ENCODE data around the gene FOXO1. TPM values are rescaled to one million over a fixed set of nuclear protein-coding genes. Genes with fewer than 3 reads are reported as not detected.

FOXO1 gene
- total and polyA plus RNA-seq, 2 experiments from 2014 or later = 32.4 to 68.0 TPM

DNA sequence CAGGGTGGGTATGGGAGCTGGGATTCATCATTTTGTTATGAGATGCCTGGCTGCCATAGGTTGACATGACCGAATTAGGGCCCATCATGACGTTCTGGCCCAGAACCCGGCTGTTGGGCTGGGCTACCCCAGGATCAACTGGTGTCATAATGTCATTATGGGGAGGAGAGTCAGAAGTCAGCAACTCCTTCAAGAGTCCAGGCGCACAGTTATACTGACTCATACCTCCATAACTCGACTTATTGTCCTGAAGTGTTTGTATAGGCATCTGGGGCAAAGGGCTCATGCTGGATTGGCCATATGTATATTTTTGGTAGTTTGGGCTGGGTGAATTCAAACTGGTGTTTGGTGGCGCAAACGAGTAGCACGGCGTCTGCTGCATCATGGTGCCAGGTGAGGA, 106.5 kb downstream of the FOXO1 start:
- H3K4me1 ChIP-seq (ENCODE audit: insufficient read depth) = peaks cover 32% of the 10 kb centered on the region
- H3K79me2 ChIP-seq (replicated peaks; ENCODE audit: insufficient read depth) = peaks cover 96% of the 10 kb centered on the region
- Mint-ChIP-seq H3K9me3 (no peaks in the 10 kb centered on the region; the same call in 2 of the 3 replicates), H3K27me3 (ENCODE audit: insufficient read depth, low read depth, poor library complexity) (peaks cover 15% of the 10 kb centered on the region), H3K27ac (no peak overlapping the region), H3K4me3 (no peak overlapping the region), H3K36me3 (ENCODE audit: low read depth) (peaks cover 37% of the 10 kb centered on the region), H3K4me1 (peaks cover 42% of the 10 kb centered on the region)
- TF ChIP-seq ZNF331 (CRISPR knock-in tag; IDR thresholded peaks at IDR 0.05; ENCODE audit: low read depth) (no peak), JUNB (IDR thresholded peaks at IDR 0.05; ENCODE audit: unreplicated experiment) (no peak)
- no peak overlapping the region for H3K4me3 ChIP-seq
- peaks cover 66% of the 10 kb centered on the region for H4K20me1 ChIP-seq (replicated peaks; ENCODE audit: insufficient read depth)
- ATAC-seq (no peak), DNase-seq (ENCODE audit: low spot score) (no peak)
- H3F3A ChIP-seq (replicated peaks; ENCODE audit: low read depth) = 0 out of 2 replicates have a peak, but pooled peaks cover 5% of the 10 kb centered on the region
- H2AFZ ChIP-seq = no peak overlapping the region
- peaks cover 10% of the 10 kb centered on the region; the same call in 1 of the 2 replicates for H3K36me3 ChIP-seq (ENCODE audit: insufficient read depth)
- no peaks in the 10 kb centered on the region for H3K27me3 ChIP-seq (ENCODE audit: insufficient read depth)
- no peak overlapping the region for H3K4me2 ChIP-seq
- no peaks in the 10 kb centered on the region for H3K9me2 ChIP-seq (ENCODE audit: insufficient read depth)
- H3K27ac ChIP-seq (ENCODE audit: low read depth) = no peak overlapping the region

DNA sequence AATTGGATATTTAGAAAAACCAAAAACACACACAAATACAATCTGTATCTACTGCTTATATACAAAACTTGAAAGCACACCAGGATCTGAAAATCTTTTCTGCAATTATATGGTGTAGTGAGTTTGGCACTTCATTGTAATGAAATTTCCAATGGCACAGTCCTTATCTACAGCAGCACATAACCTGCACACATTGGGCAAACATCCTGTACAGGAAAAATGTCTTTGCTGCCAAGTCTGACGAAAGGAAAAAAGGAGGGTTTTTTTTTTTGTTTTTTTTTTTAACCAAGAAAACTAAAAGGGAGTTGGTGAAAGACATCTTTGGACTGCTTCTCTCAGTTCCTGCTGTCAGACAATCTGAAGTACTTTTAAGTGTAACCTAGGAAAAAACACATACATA, 107.8 kb downstream of the FOXO1 start:
- H3K27ac Mint-ChIP-seq = no peak overlapping the region
- H3K4me3 Mint-ChIP-seq = no peak overlapping the region
- no peak for DNase-seq (ENCODE audit: low spot score)
- Histone ChIP-seq H3K36me3 (ENCODE audit: insufficient read depth) (peaks cover 10% of the 10 kb centered on the region; the same call in 1 of the 2 replicates), H4K20me1 (replicated peaks; ENCODE audit: insufficient read depth) (peaks cover 57% of the 10 kb centered on the region), H3K4me3 (no peak overlapping the region), H3K4me2 (no peak overlapping the region), H3K79me2 (replicated peaks; ENCODE audit: insufficient read depth) (peaks cover 83% of the 10 kb centered on the region), H2AFZ (no peak overlapping the region), H3K9me2 (ENCODE audit: insufficient read depth) (no peaks in the 10 kb centered on the region), H3K27ac (ENCODE audit: low read depth) (no peak overlapping the region), H3F3A (replicated peaks; ENCODE audit: low read depth) (0 out of 2 replicates have a peak, but pooled peaks cover 1% of the 10 kb centered on the region), H3K27me3 (ENCODE audit: insufficient read depth) (no peaks in the 10 kb centered on the region), H3K4me1 (ENCODE audit: insufficient read depth) (peaks cover 19% of the 10 kb centered on the region)
- no peak for ATAC-seq
- peaks cover 38% of the 10 kb centered on the region for H3K4me1 Mint-ChIP-seq
- H3K9me3 Mint-ChIP-seq = no peaks in the 10 kb centered on the region; the same call in 2 of the 3 replicates
- H3K27me3 Mint-ChIP-seq (ENCODE audit: insufficient read depth, low read depth, poor library complexity) = peaks cover 16% of the 10 kb centered on the region
- peaks cover 37% of the 10 kb centered on the region for H3K36me3 Mint-ChIP-seq (ENCODE audit: low read depth)
- TF ChIP-seq, protein P1, sequence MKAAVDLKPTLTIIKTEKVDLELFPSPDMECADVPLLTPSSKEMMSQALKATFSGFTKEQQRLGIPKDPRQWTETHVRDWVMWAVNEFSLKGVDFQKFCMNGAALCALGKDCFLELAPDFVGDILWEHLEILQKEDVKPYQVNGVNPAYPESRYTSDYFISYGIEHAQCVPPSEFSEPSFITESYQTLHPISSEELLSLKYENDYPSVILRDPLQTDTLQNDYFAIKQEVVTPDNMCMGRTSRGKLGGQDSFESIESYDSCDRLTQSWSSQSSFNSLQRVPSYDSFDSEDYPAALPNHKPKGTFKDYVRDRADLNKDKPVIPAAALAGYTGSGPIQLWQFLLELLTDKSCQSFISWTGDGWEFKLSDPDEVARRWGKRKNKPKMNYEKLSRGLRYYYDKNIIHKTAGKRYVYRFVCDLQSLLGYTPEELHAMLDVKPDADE (IDR thresholded peaks at IDR 0.05) = no peak
- TF ChIP-seq CREB1 (CRISPR knock-in tag; IDR thresholded peaks at IDR 0.05; ENCODE audit: low read depth) (no peak), EZH2phosphoT487 (IDR thresholded peaks at IDR 0.05; ENCODE audit: unreplicated experiment) (no peak), JUNB (IDR thresholded peaks at IDR 0.05; ENCODE audit: unreplicated experiment) (no peak), EZH2 (IDR thresholded peaks at IDR 0.05; ENCODE audit: low read depth, unreplicated experiment) (no peak), NANOG (IDR thresholded peaks at IDR 0.05; ENCODE audit: borderline replicate concordance) (no peak), ZNF331 (CRISPR knock-in tag; IDR thresholded peaks at IDR 0.05; ENCODE audit: low read depth) (no peak), STAT1 (IDR thresholded peaks at IDR 0.05; ENCODE audit: unreplicated experiment) (no peak), POLR2AphosphoS5 (IDR thresholded peaks at IDR 0.05; ENCODE audit: low read depth) (no peak), ZNF114 (CRISPR knock-in tag; IDR thresholded peaks at IDR 0.05) (no peak)
- TF ChIP-seq, protein P2, sequence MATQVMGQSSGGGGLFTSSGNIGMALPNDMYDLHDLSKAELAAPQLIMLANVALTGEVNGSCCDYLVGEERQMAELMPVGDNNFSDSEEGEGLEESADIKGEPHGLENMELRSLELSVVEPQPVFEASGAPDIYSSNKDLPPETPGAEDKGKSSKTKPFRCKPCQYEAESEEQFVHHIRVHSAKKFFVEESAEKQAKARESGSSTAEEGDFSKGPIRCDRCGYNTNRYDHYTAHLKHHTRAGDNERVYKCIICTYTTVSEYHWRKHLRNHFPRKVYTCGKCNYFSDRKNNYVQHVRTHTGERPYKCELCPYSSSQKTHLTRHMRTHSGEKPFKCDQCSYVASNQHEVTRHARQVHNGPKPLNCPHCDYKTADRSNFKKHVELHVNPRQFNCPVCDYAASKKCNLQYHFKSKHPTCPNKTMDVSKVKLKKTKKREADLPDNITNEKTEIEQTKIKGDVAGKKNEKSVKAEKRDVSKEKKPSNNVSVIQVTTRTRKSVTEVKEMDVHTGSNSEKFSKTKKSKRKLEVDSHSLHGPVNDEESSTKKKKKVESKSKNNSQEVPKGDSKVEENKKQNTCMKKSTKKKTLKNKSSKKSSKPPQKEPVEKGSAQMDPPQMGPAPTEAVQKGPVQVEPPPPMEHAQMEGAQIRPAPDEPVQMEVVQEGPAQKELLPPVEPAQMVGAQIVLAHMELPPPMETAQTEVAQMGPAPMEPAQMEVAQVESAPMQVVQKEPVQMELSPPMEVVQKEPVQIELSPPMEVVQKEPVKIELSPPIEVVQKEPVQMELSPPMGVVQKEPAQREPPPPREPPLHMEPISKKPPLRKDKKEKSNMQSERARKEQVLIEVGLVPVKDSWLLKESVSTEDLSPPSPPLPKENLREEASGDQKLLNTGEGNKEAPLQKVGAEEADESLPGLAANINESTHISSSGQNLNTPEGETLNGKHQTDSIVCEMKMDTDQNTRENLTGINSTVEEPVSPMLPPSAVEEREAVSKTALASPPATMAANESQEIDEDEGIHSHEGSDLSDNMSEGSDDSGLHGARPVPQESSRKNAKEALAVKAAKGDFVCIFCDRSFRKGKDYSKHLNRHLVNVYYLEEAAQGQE (IDR thresholded peaks at IDR 0.05; ENCODE audit: unreplicated experiment) = no peak
- TF ChIP-seq, protein P3, sequence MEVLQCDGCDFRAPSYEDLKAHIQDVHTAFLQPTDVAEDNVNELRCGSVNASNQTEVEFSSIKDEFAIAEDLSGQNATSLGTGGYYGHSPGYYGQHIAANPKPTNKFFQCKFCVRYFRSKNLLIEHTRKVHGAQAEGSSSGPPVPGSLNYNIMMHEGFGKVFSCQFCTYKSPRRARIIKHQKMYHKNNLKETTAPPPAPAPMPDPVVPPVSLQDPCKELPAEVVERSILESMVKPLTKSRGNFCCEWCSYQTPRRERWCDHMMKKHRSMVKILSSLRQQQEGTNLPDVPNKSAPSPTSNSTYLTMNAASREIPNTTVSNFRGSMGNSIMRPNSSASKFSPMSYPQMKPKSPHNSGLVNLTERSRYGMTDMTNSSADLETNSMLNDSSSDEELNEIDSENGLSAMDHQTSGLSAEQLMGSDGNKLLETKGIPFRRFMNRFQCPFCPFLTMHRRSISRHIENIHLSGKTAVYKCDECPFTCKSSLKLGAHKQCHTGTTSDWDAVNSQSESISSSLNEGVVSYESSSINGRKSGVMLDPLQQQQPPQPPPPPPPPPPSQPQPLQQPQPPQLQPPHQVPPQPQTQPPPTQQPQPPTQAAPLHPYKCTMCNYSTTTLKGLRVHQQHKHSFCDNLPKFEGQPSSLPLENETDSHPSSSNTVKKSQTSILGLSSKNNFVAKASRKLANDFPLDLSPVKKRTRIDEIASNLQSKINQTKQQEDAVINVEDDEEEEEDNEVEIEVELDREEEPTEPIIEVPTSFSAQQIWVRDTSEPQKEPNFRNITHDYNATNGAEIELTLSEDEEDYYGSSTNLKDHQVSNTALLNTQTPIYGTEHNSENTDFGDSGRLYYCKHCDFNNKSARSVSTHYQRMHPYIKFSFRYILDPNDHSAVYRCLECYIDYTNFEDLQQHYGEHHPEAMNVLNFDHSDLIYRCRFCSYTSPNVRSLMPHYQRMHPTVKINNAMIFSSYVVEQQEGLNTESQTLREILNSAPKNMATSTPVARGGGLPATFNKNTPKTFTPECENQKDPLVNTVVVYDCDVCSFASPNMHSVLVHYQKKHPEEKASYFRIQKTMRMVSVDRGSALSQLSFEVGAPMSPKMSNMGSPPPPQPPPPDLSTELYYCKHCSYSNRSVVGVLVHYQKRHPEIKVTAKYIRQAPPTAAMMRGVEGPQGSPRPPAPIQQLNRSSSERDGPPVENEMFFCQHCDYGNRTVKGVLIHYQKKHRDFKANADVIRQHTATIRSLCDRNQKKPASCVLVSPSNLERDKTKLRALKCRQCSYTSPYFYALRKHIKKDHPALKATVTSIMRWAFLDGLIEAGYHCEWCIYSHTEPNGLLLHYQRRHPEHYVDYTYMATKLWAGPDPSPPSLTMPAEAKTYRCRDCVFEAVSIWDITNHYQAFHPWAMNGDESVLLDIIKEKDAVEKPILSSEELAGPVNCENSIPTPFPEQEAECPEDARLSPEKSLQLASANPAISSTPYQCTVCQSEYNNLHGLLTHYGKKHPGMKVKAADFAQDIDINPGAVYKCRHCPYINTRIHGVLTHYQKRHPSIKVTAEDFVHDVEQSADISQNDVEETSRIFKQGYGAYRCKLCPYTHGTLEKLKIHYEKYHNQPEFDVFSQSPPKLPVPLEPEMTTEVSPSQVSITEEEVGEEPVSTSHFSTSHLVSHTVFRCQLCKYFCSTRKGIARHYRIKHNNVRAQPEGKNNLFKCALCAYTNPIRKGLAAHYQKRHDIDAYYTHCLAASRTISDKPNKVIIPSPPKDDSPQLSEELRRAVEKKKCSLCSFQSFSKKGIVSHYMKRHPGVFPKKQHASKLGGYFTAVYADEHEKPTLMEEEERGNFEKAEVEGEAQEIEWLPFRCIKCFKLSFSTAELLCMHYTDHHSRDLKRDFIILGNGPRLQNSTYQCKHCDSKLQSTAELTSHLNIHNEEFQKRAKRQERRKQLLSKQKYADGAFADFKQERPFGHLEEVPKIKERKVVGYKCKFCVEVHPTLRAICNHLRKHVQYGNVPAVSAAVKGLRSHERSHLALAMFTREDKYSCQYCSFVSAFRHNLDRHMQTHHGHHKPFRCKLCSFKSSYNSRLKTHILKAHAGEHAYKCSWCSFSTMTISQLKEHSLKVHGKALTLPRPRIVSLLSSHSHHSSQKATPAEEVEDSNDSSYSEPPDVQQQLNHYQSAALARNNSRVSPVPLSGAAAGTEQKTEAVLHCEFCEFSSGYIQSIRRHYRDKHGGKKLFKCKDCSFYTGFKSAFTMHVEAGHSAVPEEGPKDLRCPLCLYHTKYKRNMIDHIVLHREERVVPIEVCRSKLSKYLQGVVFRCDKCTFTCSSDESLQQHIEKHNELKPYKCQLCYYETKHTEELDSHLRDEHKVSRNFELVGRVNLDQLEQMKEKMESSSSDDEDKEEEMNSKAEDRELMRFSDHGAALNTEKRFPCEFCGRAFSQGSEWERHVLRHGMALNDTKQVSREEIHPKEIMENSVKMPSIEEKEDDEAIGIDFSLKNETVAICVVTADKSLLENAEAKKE (CRISPR knock-in tag; IDR thresholded peaks at IDR 0.05) = no peak
